Measurements from ENCODE around the gene PKN3. TPM values are rescaled to one million over a fixed set of nuclear protein-coding genes. Genes with fewer than 3 reads are reported as not detected.

The PKN3 gene
- total and polyA plus RNA-seq, 2 of the 13 experiments (the other 11 are each of a cell fraction or from before 2014, with no cell fraction given) = 10.5 to 13.2 TPM

DNA sequence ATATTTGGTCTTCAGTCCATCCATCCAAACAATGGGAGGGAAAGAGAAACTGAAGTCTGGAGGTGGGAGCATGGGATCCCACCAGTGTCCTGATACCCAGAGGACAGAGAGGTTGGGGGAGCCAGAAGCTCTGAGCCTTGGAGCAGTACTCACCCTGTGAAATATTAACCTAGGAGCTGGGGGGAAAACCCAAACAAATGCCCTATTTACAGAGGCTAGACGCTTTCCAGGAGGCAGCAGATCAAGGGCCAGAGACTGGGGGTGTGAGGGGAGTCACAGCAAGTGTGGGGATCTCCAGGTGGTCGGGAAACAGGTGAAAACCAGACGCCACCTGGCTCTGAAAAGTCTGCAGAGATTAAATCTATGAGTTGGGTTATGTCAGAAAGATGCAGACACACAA is 63.2 kb downstream of the PKN3 start (continued):
- TF ChIP-seq ZNF776 (CRISPR knock-in tag; IDR thresholded peaks at IDR 0.05) = 0 out of 2 replicates have a peak, but pooled peaks have one; percentile 34
- 0 out of 2 replicates have a peak, but pooled peaks have one; percentile 18 for TF ChIP-seq ELF3 (CRISPR knock-in tag; IDR thresholded peaks at IDR 0.05)
- TF ChIP-seq, protein P1, sequence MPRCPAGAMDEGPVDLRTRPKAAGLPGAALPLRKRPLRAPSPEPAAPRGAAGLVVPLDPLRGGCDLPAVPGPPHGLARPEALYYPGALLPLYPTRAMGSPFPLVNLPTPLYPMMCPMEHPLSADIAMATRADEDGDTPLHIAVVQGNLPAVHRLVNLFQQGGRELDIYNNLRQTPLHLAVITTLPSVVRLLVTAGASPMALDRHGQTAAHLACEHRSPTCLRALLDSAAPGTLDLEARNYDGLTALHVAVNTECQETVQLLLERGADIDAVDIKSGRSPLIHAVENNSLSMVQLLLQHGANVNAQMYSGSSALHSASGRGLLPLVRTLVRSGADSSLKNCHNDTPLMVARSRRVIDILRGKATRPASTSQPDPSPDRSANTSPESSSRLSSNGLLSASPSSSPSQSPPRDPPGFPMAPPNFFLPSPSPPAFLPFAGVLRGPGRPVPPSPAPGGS (CRISPR knock-in tag; IDR thresholded peaks at IDR 0.05) = peak; percentile 45; the same call in 1 of the 2 replicates
- no peak for TF ChIP-seq RFXANK (CRISPR knock-in tag; IDR thresholded peaks at IDR 0.05)
- TF ChIP-seq, protein P2, sequence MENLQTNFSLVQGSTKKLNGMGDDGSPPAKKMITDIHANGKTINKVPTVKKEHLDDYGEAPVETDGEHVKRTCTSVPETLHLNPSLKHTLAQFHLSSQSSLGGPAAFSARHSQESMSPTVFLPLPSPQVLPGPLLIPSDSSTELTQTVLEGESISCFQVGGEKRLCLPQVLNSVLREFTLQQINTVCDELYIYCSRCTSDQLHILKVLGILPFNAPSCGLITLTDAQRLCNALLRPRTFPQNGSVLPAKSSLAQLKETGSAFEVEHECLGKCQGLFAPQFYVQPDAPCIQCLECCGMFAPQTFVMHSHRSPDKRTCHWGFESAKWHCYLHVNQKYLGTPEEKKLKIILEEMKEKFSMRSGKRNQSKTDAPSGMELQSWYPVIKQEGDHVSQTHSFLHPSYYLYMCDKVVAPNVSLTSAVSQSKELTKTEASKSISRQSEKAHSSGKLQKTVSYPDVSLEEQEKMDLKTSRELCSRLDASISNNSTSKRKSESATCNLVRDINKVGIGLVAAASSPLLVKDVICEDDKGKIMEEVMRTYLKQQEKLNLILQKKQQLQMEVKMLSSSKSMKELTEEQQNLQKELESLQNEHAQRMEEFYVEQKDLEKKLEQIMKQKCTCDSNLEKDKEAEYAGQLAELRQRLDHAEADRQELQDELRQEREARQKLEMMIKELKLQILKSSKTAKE (CRISPR knock-in tag; IDR thresholded peaks at IDR 0.05; ENCODE audit: borderline replicate concordance) = peak; percentile 88
- 0 out of 2 replicates have a peak, but pooled peaks have one; percentile 35 for TF ChIP-seq FOXK1 (CRISPR knock-in tag; IDR thresholded peaks at IDR 0.05; ENCODE audit: borderline replicate concordance, low read depth)
- no peak for TF ChIP-seq ZNF598 (CRISPR knock-in tag; IDR thresholded peaks at IDR 0.05; ENCODE audit: borderline replicate concordance)
- no peak for TF ChIP-seq U2AF2 (IDR thresholded peaks at IDR 0.05; ENCODE audit: low read depth, low read length)
- TF ChIP-seq KAT7 (CRISPR knock-in tag; IDR thresholded peaks at IDR 0.05; ENCODE audit: borderline replicate concordance) = no peak
- TF ChIP-seq, protein P3, sequence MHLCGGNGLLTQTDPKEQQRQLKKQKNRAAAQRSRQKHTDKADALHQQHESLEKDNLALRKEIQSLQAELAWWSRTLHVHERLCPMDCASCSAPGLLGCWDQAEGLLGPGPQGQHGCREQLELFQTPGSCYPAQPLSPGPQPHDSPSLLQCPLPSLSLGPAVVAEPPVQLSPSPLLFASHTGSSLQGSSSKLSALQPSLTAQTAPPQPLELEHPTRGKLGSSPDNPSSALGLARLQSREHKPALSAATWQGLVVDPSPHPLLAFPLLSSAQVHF (CRISPR knock-in tag; IDR thresholded peaks at IDR 0.05) = no peak
- TF ChIP-seq, protein P4, sequence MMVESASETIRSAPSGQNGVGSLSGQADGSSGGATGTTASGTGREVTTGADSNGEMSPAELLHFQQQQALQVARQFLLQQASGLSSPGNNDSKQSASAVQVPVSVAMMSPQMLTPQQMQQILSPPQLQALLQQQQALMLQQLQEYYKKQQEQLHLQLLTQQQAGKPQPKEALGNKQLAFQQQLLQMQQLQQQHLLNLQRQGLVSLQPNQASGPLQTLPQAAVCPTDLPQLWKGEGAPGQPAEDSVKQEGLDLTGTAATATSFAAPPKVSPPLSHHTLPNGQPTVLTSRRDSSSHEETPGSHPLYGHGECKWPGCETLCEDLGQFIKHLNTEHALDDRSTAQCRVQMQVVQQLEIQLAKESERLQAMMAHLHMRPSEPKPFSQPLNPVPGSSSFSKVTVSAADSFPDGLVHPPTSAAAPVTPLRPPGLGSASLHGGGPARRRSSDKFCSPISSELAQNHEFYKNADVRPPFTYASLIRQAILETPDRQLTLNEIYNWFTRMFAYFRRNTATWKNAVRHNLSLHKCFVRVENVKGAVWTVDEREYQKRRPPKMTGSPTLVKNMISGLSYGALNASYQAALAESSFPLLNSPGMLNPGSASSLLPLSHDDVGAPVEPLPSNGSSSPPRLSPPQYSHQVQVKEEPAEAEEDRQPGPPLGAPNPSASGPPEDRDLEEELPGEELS (CRISPR knock-in tag; IDR thresholded peaks at IDR 0.05) = peak; percentile 60
- peak; percentile 98 for TF ChIP-seq BCL6 (CRISPR knock-in tag; IDR thresholded peaks at IDR 0.05)
- peak; percentile 80 for TF ChIP-seq RARA (CRISPR knock-in tag; IDR thresholded peaks at IDR 0.05)
- TF ChIP-seq ZBTB7B (CRISPR knock-in tag; IDR thresholded peaks at IDR 0.05) = 0 out of 2 replicates have a peak, but pooled peaks have one; percentile 34
- TF ChIP-seq, protein P5, sequence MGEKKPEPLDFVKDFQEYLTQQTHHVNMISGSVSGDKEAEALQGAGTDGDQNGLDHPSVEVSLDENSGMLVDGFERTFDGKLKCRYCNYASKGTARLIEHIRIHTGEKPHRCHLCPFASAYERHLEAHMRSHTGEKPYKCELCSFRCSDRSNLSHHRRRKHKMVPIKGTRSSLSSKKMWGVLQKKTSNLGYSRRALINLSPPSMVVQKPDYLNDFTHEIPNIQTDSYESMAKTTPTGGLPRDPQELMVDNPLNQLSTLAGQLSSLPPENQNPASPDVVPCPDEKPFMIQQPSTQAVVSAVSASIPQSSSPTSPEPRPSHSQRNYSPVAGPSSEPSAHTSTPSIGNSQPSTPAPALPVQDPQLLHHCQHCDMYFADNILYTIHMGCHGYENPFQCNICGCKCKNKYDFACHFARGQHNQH (CRISPR knock-in tag; IDR thresholded peaks at IDR 0.05) = no peak
- TF ChIP-seq SAP130 (CRISPR knock-in tag; IDR thresholded peaks at IDR 0.05; ENCODE audit: low read depth) = peak; percentile 50; the same call in 1 of the 2 replicates
- TF ChIP-seq ZNF274 (CRISPR knock-in tag; IDR thresholded peaks at IDR 0.05) = no peak
- TF ChIP-seq ZNF83 (CRISPR knock-in tag; IDR thresholded peaks at IDR 0.05; ENCODE audit: borderline replicate concordance) = no peak
- TF ChIP-seq KLF15 (CRISPR knock-in tag; IDR thresholded peaks at IDR 0.05; ENCODE audit: borderline replicate concordance) = no peak
- TF ChIP-seq, protein P6, sequence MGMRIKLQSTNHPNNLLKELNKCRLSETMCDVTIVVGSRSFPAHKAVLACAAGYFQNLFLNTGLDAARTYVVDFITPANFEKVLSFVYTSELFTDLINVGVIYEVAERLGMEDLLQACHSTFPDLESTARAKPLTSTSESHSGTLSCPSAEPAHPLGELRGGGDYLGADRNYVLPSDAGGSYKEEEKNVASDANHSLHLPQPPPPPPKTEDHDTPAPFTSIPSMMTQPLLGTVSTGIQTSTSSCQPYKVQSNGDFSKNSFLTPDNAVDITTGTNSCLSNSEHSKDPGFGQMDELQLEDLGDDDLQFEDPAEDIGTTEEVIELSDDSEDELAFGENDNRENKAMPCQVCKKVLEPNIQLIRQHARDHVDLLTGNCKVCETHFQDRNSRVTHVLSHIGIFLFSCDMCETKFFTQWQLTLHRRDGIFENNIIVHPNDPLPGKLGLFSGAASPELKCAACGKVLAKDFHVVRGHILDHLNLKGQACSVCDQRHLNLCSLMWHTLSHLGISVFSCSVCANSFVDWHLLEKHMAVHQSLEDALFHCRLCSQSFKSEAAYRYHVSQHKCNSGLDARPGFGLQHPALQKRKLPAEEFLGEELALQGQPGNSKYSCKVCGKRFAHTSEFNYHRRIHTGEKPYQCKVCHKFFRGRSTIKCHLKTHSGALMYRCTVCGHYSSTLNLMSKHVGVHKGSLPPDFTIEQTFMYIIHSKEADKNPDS (CRISPR knock-in tag; IDR thresholded peaks at IDR 0.05) = peak; percentile 47; the same call in 1 of the 2 replicates
